PC-3 (cell line): ENCODE data around the gene TGFBR3.

Experiments
- CTCF ChIP-seq: fragments of 300-600 bp; sonication (generic); conservative IDR thresholded peaks from 2 replicates; pipeline ENCODE4 v1.5.1; 2017; ENCODE audit warnings: antibody characterized with exemption, low read depth, mild to moderate bottlenecking, low read length
- EZH2 ChIP-seq: fragments of 300-600 bp; sonication (generic); IDR thresholded peaks from one replicate; pipeline ENCODE4 v1.6.1; 2017; ENCODE audit warnings: antibody characterized with exemption, mild to moderate bottlenecking, low read length; ENCODE audit not compliant: unreplicated experiment
- EZH2phosphoT487 ChIP-seq: fragments of 300-600 bp; sonication (generic); IDR thresholded peaks from 2 replicates; pipeline ENCODE4 v1.6.1; 2018; ENCODE audit warnings: mild to moderate bottlenecking, antibody characterized with exemption, low read length, borderline replicate concordance

GRCh38 chr1:91716339-91716738, 169.6 kb downstream of the TGFBR3 start:
- no peak for TF ChIP-seq CTCF
- TF ChIP-seq EZH2 = no peak
- no peak for TF ChIP-seq EZH2phosphoT487
